ENCODE measurements around the gene ENPP5.

Gene ENPP5, protein sequence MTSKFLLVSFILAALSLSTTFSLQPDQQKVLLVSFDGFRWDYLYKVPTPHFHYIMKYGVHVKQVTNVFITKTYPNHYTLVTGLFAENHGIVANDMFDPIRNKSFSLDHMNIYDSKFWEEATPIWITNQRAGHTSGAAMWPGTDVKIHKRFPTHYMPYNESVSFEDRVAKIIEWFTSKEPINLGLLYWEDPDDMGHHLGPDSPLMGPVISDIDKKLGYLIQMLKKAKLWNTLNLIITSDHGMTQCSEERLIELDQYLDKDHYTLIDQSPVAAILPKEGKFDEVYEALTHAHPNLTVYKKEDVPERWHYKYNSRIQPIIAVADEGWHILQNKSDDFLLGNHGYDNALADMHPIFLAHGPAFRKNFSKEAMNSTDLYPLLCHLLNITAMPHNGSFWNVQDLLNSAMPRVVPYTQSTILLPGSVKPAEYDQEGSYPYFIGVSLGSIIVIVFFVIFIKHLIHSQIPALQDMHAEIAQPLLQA

DNA sequence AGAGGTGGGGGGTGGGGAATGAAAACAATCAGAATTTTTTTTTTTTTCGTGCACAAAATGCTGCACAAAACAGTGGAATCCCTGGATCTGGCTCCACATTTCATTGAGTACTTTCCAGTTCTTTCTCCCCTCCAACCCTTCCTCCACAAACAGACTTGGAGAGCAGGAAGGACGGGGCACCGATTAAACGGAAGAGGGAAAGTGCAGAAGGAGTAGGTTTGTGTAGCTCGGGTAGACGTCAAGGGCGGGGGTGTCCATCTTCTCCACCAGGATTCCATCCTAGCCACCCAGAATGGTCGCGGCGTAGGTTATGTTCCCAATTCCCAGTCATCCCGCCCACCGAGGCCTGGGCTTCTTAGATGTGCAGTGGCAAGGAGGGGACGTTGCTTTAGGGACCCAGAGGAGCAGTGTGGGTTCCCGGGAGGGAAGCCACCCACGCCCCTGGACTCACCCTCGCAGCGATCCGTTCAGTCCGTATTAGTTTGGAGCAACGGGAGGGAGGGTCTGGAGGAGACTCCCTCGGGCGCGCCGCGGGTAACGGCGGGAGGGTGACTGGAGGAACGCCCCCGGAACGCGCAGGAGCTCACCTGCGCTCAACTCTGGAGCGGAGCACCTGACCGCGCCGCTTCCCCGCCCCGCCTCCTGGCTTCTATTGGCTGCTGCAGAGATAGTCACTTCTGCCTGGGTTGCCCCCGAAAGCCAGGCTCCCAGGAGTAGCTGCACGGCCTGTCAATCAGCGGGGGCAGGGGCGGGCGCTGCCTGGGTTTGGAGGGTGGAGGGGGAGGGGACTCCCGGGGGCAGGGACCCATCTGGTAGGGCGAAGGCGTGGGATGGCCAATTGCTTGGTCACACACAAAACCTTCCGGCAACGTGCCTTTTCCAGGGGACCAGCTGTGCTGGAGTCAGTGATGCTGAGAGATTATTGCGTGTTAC, at the start of gene ENPP5:
Gene ENPP5 (minus strand): TSS at position 624 of the 933 bp plus-strand sequence. CDS start 2,718 bp downstream, outside the sequence.
- TF ChIP-seq, protein P1, sequence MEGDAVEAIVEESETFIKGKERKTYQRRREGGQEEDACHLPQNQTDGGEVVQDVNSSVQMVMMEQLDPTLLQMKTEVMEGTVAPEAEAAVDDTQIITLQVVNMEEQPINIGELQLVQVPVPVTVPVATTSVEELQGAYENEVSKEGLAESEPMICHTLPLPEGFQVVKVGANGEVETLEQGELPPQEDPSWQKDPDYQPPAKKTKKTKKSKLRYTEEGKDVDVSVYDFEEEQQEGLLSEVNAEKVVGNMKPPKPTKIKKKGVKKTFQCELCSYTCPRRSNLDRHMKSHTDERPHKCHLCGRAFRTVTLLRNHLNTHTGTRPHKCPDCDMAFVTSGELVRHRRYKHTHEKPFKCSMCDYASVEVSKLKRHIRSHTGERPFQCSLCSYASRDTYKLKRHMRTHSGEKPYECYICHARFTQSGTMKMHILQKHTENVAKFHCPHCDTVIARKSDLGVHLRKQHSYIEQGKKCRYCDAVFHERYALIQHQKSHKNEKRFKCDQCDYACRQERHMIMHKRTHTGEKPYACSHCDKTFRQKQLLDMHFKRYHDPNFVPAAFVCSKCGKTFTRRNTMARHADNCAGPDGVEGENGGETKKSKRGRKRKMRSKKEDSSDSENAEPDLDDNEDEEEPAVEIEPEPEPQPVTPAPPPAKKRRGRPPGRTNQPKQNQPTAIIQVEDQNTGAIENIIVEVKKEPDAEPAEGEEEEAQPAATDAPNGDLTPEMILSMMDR (IDR thresholded peaks at IDR 0.05), result no peak

DNA sequence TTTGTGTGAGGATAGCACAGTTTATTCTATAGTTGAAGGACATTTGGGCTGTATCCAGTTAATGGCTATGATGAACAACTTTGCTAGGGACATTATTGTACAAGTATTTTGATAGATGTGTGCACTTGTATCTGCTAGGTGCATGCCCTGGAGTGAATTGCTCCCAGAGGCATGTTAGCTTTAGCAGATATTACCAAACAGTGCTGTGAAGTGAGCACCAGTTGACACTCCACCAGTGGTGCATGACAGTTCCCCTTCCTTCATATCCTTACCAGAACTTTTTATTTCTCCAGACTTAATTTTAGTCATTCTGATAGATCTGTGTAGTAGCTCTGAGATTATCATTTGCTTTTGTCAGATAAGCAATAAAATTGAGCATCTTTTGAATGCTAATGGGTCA, 48.9 kb upstream of the ENPP5 start:
- TF ChIP-seq, protein P1 (IDR thresholded peaks at IDR 0.05), result no peak

DNA sequence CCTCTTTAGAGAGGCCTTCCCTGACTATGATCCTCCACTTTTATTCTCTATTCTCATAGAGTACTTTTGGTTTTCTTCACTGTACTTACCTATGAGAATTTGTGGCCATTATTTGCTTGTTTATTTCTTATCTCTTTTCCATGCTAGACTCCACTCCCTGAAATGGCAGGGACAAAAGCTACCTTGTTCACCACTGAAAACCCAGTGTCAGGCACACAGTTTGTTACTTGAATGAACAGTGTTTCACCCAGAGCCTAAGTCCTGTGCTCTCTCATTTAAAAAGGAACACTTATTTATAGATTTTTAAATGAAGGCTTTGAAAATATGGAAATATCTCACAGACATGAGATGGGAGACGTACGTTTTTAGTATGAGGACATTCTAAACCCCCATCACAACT, 47.7 kb upstream of the ENPP5 start:
- TF ChIP-seq, protein P1 (IDR thresholded peaks at IDR 0.05), result no peak

DNA sequence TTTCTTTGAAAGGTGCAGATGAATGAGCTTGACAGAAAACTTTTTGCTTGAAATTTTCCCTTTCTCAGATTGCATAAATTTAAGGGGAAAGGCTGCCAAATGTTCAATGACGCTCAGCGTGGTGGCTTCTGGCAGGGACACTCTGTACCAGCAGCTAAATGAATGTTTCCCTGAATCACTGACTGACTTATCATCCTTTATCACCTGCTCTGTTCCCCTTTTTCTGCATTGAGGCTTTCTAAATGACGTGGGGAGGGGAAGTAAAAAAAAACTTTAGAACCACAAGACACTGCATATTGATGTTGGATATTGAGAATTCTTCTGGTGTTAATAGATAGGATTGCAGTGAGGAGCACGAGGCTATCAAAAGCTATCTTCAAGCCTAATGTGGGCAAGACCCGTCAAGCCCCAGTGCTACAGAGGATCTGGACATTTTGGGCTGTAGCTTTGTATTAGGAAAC, 46.9 kb upstream of the ENPP5 start:
- TF ChIP-seq, protein P1 (IDR thresholded peaks at IDR 0.05), result no peak

DNA sequence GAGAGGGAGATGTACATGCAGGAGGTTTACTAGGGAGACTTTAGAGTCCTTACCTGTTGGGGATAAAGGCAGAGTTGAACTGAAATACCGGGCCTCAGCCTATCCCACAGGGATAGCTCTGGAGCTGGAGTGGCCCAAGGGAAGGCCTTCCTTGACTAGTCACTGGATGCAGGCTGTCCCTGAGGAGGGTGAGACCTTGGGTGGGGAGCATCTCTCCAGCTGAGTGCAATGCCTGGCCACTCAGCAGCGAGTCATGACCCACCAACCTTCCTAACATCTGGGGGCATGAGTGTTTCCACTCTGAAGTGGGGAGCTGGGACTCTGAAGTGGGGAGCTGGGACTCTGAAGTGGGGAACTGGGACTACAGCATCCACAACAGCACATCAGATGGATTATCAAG, 46.1 kb upstream of the ENPP5 start:
- TF ChIP-seq, protein P1 (IDR thresholded peaks at IDR 0.05), result no peak

DNA sequence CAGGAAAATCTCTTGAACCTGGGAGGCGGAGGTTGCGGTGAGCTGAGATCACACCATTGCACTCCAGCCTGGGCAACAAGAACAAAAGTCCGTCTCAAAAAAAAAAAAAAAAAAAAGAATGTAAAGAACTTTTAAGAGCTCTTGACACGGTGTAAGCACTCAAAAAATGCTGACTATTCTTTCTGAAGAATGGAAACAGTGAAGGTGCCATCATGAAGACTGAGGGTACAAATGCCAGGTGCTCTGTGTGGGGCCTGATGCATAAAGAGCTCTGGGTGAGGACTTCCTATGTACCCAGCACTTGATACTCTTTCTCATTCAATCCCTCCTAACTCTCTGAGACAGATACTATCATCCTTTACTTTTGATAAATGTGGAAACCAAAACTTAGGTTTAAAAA, 45.0 kb upstream of the ENPP5 start:
- TF ChIP-seq, protein P1 (IDR thresholded peaks at IDR 0.05), result no peak

DNA sequence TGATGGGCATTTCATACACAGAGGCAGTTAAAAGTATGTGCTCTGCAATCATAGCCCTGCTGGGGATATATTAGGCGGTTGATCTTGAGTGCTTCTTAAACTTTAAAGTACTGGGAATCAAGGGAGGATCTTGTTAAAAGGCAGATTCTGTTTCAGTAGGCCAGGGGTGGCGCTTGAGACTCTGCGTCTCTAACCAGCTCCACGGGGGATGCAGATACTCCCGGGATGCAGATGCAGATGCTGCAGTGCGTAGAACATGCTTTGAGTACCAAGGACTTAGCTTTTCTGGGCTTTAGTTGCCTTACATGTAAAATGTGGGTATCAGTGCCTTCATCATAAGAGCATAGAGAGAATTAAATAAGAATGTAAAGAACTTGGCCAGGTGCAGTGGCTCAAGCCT, 44.4 kb upstream of the ENPP5 start:
- TF ChIP-seq, protein P1 (IDR thresholded peaks at IDR 0.05), result no peak

All from LNCAP (cell line).